NAMALWA (cell line): ENCODE data around the gene CTNNA2.

ENCODE experiments used
- DNase-seq: peaks from one replicate; pipeline ENCODE4 v3.0.0-alpha.2; 2015; ENCODE audit warnings: low spot score

Gene CTNNA2

GRCh38 chr2:80560326-80560725 is 1047.5 kb downstream of the CTNNA2 start:
- no peak for DNase-seq

- DNase-seq: no peak
Observed at GRCh38 chr2:80568011-80568410, 1055.2 kb downstream of the CTNNA2 start.

- DNase-seq: no peak
Observed at GRCh38 chr2:80573167-80573566, 1060.3 kb downstream of the CTNNA2 start.

GRCh38 chr2:80573950-80574349 is 1061.1 kb downstream of the CTNNA2 start:
- no peak for DNase-seq

- no peak for DNase-seq
Observed at GRCh38 chr2:80579756-80580155, 1066.9 kb downstream of the CTNNA2 start.

- no peak for DNase-seq
Observed at GRCh38 chr2:80591233-80591632, 1078.4 kb downstream of the CTNNA2 start.

- DNase-seq: no peak
Observed at GRCh38 chr2:80592106-80592505, 1079.3 kb downstream of the CTNNA2 start.

GRCh38 chr2:80610108-80610507 is 1097.3 kb downstream of the CTNNA2 start:
- DNase-seq: no peak

GRCh38 chr2:80621656-80622055 is 1108.8 kb downstream of the CTNNA2 start:
- no peak for DNase-seq

GRCh38 chr2:80624062-80624461 is 1111.2 kb downstream of the CTNNA2 start:
- DNase-seq: no peak

- no peak for DNase-seq
Observed at GRCh38 chr2:80634590-80634989, 1121.7 kb downstream of the CTNNA2 start.

GRCh38 chr2:80638783-80639182 is 1125.9 kb downstream of the CTNNA2 start:
- DNase-seq: no peak

- DNase-seq: no peak
Observed at GRCh38 chr2:80642465-80642864, 1129.6 kb downstream of the CTNNA2 start.

GRCh38 chr2:80643598-80643997 is 1130.7 kb downstream of the CTNNA2 start:
- DNase-seq: no peak

- DNase-seq: no peak
Observed at GRCh38 chr2:80651435-80651834, 1138.6 kb downstream of the CTNNA2 start.

GRCh38 chr2:80655265-80655664 is 1142.4 kb downstream of the CTNNA2 start:
- DNase-seq: no peak

- DNase-seq: no peak
Observed at GRCh38 chr2:80670763-80671162, 1157.9 kb downstream of the CTNNA2 start.

- DNase-seq: no peak
Observed at GRCh38 chr2:80687524-80687923, 1174.7 kb downstream of the CTNNA2 start.

- no peak for DNase-seq
Observed at GRCh38 chr2:80689106-80689505, 1176.3 kb downstream of the CTNNA2 start.
